ENCODE measurements around the gene CCR1. TPM values are rescaled to one million over a fixed set of nuclear protein-coding genes. Genes with fewer than 3 reads are reported as not detected.

The CCR1 gene
- total RNA-seq, 1 donor from 2014 or later, result 1.3 TPM

DNA sequence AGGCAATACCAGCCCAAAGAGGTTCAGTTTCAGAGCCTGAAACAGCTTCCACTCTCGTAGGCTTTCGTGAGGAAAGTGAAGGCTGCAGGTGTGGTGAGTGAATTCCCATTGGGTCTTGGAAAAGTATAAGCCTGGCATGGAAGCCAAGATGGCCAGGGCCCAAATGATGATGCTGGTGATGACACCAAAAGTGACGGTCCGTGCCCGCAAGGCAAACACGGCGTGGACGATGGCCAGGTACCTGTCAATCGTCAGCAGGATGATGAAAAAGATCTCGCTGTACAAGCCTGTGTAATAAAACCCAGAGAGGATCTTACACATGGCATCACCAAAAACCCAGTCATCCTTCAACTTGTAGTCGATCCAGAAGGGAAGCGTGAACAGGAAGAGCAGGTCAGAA, 4.4 kb downstream of the CCR1 start:
- no peaks in the 10 kb centered on the region for H3K27me3 Mint-ChIP-seq
- no peaks in the 10 kb centered on the region for H3K9me3 Mint-ChIP-seq
- H3K4me3 Mint-ChIP-seq, result no peak overlapping the region
- H3K4me1 Mint-ChIP-seq (ENCODE audit: unreplicated experiment), result peaks cover 6% of the 10 kb centered on the region
- TF ChIP-seq CTCF (conservative IDR thresholded peaks at IDR 0.05), result no peak
- no peak for DNase-seq (ENCODE audit: extremely low spot score, unreplicated experiment)
- no peaks in the 10 kb centered on the region for H3K36me3 Mint-ChIP-seq
- H3K27ac Mint-ChIP-seq, result no peak overlapping the region

DNA sequence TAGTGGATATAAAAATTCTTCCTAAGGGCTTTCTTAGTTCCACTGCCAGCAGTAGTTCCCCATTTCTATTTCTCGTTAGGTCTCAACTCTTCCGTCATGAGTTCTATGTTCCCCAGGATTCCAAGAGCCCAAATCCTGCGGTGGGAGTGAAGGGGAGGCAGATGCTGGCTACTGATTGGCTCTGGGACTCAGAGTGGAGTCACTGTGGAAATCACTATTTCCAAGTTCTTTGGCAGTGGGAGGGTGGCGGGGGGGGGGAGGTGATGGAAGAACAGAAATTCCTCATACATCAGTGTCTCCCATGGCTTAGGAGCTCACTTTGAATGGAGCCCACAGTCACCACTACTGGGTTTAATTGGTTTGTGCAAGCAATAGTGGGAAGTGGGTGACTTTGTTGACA, 5.6 kb downstream of the CCR1 start:
- Mint-ChIP-seq H3K36me3 (no peaks in the 10 kb centered on the region), H3K4me3 (no peak overlapping the region), H3K27me3 (no peaks in the 10 kb centered on the region), H3K27ac (no peak overlapping the region), H3K4me1 (ENCODE audit: unreplicated experiment) (no peaks in the 10 kb centered on the region), H3K9me3 (no peaks in the 10 kb centered on the region)
- DNase-seq (ENCODE audit: extremely low spot score, unreplicated experiment), result no peak
- TF ChIP-seq CTCF (conservative IDR thresholded peaks at IDR 0.05), result no peak

- Mint-ChIP-seq H3K4me1 (ENCODE audit: unreplicated experiment) (no peaks in the 10 kb centered on the region), H3K36me3 (no peaks in the 10 kb centered on the region), H3K4me3 (no peak overlapping the region), H3K27me3 (no peaks in the 10 kb centered on the region), H3K9me3 (no peaks in the 10 kb centered on the region), H3K27ac (no peak overlapping the region)
- no peak for TF ChIP-seq CTCF (conservative IDR thresholded peaks at IDR 0.05)
- no peak for DNase-seq (ENCODE audit: extremely low spot score, unreplicated experiment)
These were observed 7.3 kb downstream of the CCR1 start for GRCh38 chr3:46200790-46201189.

DNA sequence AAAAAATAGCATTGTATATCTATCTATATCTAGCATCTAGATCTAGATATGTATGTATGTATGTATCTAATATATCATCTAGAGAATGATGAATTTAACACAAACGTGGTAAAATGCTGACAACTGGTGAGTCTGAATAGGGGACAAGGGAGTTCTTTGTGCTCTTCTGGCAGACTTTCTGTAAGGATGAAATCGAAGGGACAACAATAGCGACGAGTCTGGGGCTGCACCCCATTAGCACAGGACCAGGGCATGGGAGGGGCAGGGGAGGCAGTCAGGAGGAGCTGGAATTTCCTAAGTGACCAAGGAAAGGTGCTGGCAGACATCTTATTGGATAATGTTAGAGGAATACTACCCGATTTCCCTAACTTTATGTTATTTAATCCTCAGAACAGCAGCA, 7.9 kb downstream of the CCR1 start:
- no peak for DNase-seq (ENCODE audit: extremely low spot score, unreplicated experiment)
- H3K4me1 Mint-ChIP-seq (ENCODE audit: unreplicated experiment), result no peaks in the 10 kb centered on the region
- no peak overlapping the region for H3K4me3 Mint-ChIP-seq
- H3K9me3 Mint-ChIP-seq, result no peaks in the 10 kb centered on the region
- no peaks in the 10 kb centered on the region for H3K36me3 Mint-ChIP-seq
- no peak for TF ChIP-seq CTCF (conservative IDR thresholded peaks at IDR 0.05)
- H3K27ac Mint-ChIP-seq, result no peak overlapping the region
- no peaks in the 10 kb centered on the region for H3K27me3 Mint-ChIP-seq

DNA sequence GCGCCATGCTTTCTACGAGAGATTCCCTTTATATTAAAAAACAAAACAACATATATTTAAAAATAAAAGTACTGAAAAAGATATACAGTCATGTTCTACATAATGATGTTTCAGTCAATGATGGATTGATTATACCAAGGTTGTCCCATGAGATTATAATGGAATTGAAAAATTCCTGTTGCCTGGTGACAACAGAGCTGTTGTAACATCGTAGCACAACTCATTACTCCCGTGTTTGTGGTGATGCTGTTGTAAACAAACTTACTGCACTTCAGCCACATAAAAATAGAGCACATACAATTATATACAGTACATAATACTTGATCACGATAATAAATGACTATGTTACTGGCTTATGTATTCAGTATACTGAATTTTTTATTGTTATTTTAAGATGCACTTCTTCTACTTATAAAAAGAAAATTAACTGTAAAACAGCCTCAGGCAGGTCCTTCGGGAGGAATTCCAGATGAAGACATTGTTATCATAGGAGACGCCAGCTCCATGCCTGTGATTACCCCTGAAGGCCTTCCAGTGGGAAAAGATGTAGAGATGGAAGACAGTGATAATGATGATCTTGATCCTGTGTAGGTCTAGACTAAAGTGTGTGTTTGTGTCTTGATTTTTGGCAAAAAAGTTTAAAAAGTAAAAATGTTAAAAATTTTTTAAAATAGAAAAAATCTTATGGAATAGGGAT, 11.7 kb downstream of the CCR1 start:
- no peaks in the 10 kb centered on the region for H3K27me3 Mint-ChIP-seq
- no peak for DNase-seq (ENCODE audit: extremely low spot score, unreplicated experiment)
- no peak overlapping the region for H3K4me3 Mint-ChIP-seq
- H3K27ac Mint-ChIP-seq, result no peak overlapping the region
- H3K36me3 Mint-ChIP-seq, result no peaks in the 10 kb centered on the region
- no peaks in the 10 kb centered on the region for H3K4me1 Mint-ChIP-seq (ENCODE audit: unreplicated experiment)
- peaks cover 5% of the 10 kb centered on the region for H3K9me3 Mint-ChIP-seq
- TF ChIP-seq CTCF (conservative IDR thresholded peaks at IDR 0.05), result no peak

Data from type B pancreatic cell (in vitro differentiated cells).